IMR-90 (cell line): ENCODE measurements around the gene CRABP1. TPM values are rescaled to one million over a fixed set of nuclear protein-coding genes. Genes with fewer than 3 reads are reported as not detected.

Experiments
- ATAC-seq: fragments of 200-7000 bp; cut with Tn5 transposase; 2 replicates; pipeline ENCODE4 v1.9.1; 2020; ENCODE audit warnings: low read depth, mild to moderate bottlenecking, moderate library complexity
- BruUV-seq: library from RNA; stranded (reverse); fragments of 400-500 nt; replicated peaks from 2 replicates; lab custom pipeline; 2021; lab: Mats Ljungman, UMichigan
- CTCF ChIA-PET: fragments of 300-600 bp; formaldehyde crosslinking; extraction: SDS; loops from one replicate; lab custom pipeline; 2021; ENCODE audit warnings: antibody characterized with exemption; lab: Yijun Ruan, JAX
- POLR2A ChIA-PET: fragments of 300-600 bp; sonication (Branson Sonifier 250); formaldehyde crosslinking; loops from one replicate; lab custom pipeline; 2022; ENCODE audit warnings: antibody characterized with exemption; ENCODE audit not compliant: unreplicated experiment; lab: Charles Lee
- DNase-seq: peaks from one replicate; pipeline ENCODE4 v3.0.0; 2013
- H2AFZ ChIP-seq: replicated peaks from 2 replicates; pipeline ENCODE3; 2013; ENCODE audit warnings: low read length, mild to moderate bottlenecking; ENCODE audit not compliant: poor library complexity
- H2AK5ac ChIP-seq: 2 replicates; pipeline ENCODE4 v1.6.1; 2013; ENCODE audit warnings: low read depth, low read length, inconsistent platforms
- H2AK9ac ChIP-seq: replicated peaks from 2 replicates; pipeline ENCODE3; 2013; ENCODE audit warnings: mild to moderate bottlenecking, low read depth, low read length, moderate library complexity; ENCODE audit not compliant: poor library complexity
- H2BK120ac ChIP-seq: 2 replicates; pipeline ENCODE4 v1.6.1; 2013; ENCODE audit warnings: low read depth, low read length, inconsistent platforms
- H2BK15ac ChIP-seq: 3 replicates; pipeline ENCODE4 v1.6.1; 2013; ENCODE audit warnings: low read depth, low read length, inconsistent platforms
- H2BK20ac ChIP-seq: 2 replicates; pipeline ENCODE4 v1.6.1; 2013; ENCODE audit warnings: low read depth, mild to moderate bottlenecking, inconsistent platforms, low read length, moderate library complexity
- H2BK5ac ChIP-seq: 2 replicates; pipeline ENCODE4 v1.6.1; 2013; ENCODE audit warnings: mild to moderate bottlenecking, low read depth, low read length, inconsistent platforms; ENCODE audit not compliant: poor library complexity, severe bottlenecking
- H3K14ac ChIP-seq: replicated peaks from 2 replicates; pipeline ENCODE4 v1.6.1; 2013; ENCODE audit warnings: low read depth, low read length, inconsistent platforms
- H3K18ac ChIP-seq: 2 replicates; pipeline ENCODE4 v1.6.1; 2013; ENCODE audit warnings: low read depth, low read length, control low read depth
- H3K23ac ChIP-seq: 2 replicates; pipeline ENCODE4 v1.6.1; 2013; ENCODE audit warnings: low read depth, low read length, inconsistent platforms
- H3K27ac ChIP-seq: 2 replicates; pipeline ENCODE4 v1.5.1; 2013; ENCODE audit warnings: mild to moderate bottlenecking, control low read depth, low read length; ENCODE audit not compliant: insufficient read depth
- H3K27me3 ChIP-seq: 2 replicates; pipeline ENCODE4 v1.6.1; 2013; ENCODE audit warnings: low read length; ENCODE audit not compliant: control insufficient read depth, insufficient read depth
- H3K36me3 ChIP-seq: 2 replicates; pipeline ENCODE4 v1.6.1; 2013; ENCODE audit warnings: low read length, mixed read lengths; ENCODE audit not compliant: control insufficient read depth, insufficient read depth
- H3K4ac ChIP-seq: 2 replicates; pipeline ENCODE4 v1.6.1; 2013; ENCODE audit warnings: low read depth, low read length, inconsistent platforms
- H3K4me1 ChIP-seq: 2 replicates; pipeline ENCODE4 v1.6.1; 2013; ENCODE audit warnings: low read length, mixed read lengths; ENCODE audit not compliant: control insufficient read depth, insufficient read depth
- H3K4me2 ChIP-seq: 2 replicates; pipeline ENCODE4 v1.6.1; 2013; ENCODE audit warnings: low read depth, mild to moderate bottlenecking, control low read depth, low read length, moderate library complexity
- H3K4me3 ChIP-seq: 2 replicates; pipeline ENCODE4 v1.5.1; 2013; ENCODE audit warnings: low read depth, mild to moderate bottlenecking, control low read depth, low read length, moderate library complexity; ENCODE audit not compliant: insufficient read depth
- H3K56ac ChIP-seq: 2 replicates; pipeline ENCODE4 v1.6.1; 2013; ENCODE audit warnings: low read length, inconsistent platforms; ENCODE audit not compliant: insufficient read depth; ENCODE audit errors: extremely low read depth
- H3K79me1 ChIP-seq, 2 experiments: 2 replicates each; pipeline ENCODE4 v1.6.1; 2013; ENCODE audit warnings: low read length in 2 of 2, inconsistent platforms in 1 of 2, low read depth in 1 of 2
- H3K9ac ChIP-seq: 2 replicates; pipeline ENCODE4 v1.6.1; 2013; ENCODE audit warnings: low read depth, low read length, control low read depth
- H3K9me1 ChIP-seq: 2 replicates; pipeline ENCODE4 v1.6.1; 2013; ENCODE audit warnings: low read length, inconsistent platforms; ENCODE audit not compliant: insufficient read depth
- H3K9me3 ChIP-seq: 2 replicates; pipeline ENCODE4 v1.6.1; 2013; ENCODE audit warnings: low read length; ENCODE audit not compliant: control insufficient read depth, insufficient read depth
- H4K20me1 ChIP-seq: 2 replicates; pipeline ENCODE4 v1.6.1; 2013; ENCODE audit warnings: low read length, inconsistent platforms; ENCODE audit not compliant: insufficient read depth
- H4K5ac ChIP-seq: 2 replicates; pipeline ENCODE4 v1.6.1; 2013; ENCODE audit warnings: mild to moderate bottlenecking, low read depth, low read length, control low read depth
- H4K8ac ChIP-seq, 2 experiments: 2 replicates each; pipeline ENCODE4 v1.6.1; 2013; ENCODE audit warnings: low read depth in 2 of 2, low read length in 2 of 2, control low read depth in 1 of 2, inconsistent platforms in 1 of 2
- H4K91ac ChIP-seq: 2 replicates; pipeline ENCODE4 v1.6.1; 2013; ENCODE audit warnings: low read depth, low read length, inconsistent platforms; ENCODE audit not compliant: insufficient read depth
- CEBPB ChIP-seq: IDR thresholded peaks from 2 replicates; pipeline ENCODE4 v1.6.1; 2012; ENCODE audit warnings: low read depth, low read length, improper control_type of control experiment
- CHD1 ChIP-seq: IDR thresholded peaks from 2 replicates; pipeline ENCODE4 v1.6.1; 2012; ENCODE audit warnings: low read depth, low read length, improper control_type of control experiment
- FOS ChIP-seq: fragments of 150-350 bp; IDR thresholded peaks from 2 replicates; pipeline ENCODE4 v1.6.1; 2016; ENCODE audit warnings: low read depth, low read length
- WGBS, 2 experiments: methylation state at CpG; one replicate each; pipeline versions ENCODE4 v1.1.5 to v1.1.7; 2013; ENCODE audit warnings: missing lambda C conversion rate in 2 of 2; ENCODE audit not compliant: insufficient read length in 1 of 2; ENCODE audit errors: extremely low coverage in 2 of 2; 5-methylcytosine and 5-hydroxymethylcytosine counted together
- dilution Hi-C: fragments of 300-500 bp; cut with HindIII; formaldehyde crosslinking; loops from one replicate; pipeline ENCODE4 v1.14.3; 2018; ENCODE audit warnings: low sequenced_read_pairs; ENCODE audit not compliant: unreplicated experiment
- in situ Hi-C: fragments of 300-500 bp; cut with MboI; formaldehyde crosslinking; loops from 3 replicates; pipeline ENCODE4 v1.14.3; 2019; ENCODE audit warnings: low sequenced_read_pairs, inconsistent platforms, mixed read lengths
- intact Hi-C: fragments of 100-400 bp; cut with micrococcal nuclease; formaldehyde crosslinking; loops from 2 replicates; pipeline ENCODE4 v1.10.0; 2022
- polyA plus RNA-seq, 3 experiments: library from polyadenylated mRNA; depleted of rRNA; stranded (reverse); fragments of >200 nt; gene quantifications; 2 replicates each; pipeline ENCODE4 v1.2.3, GENCODE V29; 2012; ENCODE audit warnings: low replicate concordance in 1 of 3
- total RNA-seq: library from RNA; depleted of rRNA; stranded (reverse); fragments of >200 nt; gene quantifications from 2 replicates; pipeline ENCODE4 v1.2.3, GENCODE V29; 2012

CRABP1 gene
- total and polyA plus RNA-seq, 2 of the 4 experiments (the other 2 are of a cell fraction): not detected

DNA sequence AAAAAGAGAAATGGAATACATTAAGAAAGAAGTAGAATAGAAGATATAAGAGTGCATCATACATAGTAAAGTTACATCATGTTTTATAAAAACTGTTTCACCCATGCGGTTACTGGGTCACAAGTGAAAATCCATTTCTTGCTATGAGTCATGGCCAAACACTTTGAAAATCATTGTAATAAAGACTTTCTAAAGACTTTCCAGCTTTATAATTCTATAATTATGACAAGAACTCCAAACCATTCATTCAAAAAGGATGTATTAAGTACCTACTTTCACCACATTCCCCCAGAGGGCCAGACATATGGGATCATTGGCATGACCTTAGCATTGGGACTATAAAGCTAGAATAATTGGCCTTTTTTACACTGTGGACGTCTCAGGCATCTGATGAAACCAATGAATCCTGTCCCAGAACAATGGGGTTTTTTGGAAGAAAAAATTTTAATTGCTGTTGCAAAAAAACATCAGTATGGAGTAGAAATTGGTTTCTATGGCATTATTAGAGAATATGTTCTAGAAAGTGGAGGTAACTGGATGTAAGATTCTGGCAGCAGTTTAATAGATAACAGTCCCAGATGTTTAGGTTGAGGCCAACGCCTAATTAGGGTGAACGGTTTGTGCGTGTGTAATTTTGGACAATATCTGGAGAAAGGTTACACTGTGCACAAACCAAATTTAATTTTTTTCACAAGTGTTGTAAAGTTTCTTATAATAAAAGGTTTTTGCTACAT lies 37.4 kb upstream of the CRABP1 start:
- Histone ChIP-seq H3K27ac (no peak overlapping the region), H3K9me3 (no peaks in the 10 kb centered on the region), H3K4ac (no peak overlapping the region), H4K91ac (no peak overlapping the region), H3K27me3 (no peaks in the 10 kb centered on the region), H2BK5ac (no peak overlapping the region), H4K8ac (no peak overlapping the region), H4K5ac (no peak overlapping the region), H2AFZ (no peak overlapping the region), H2BK120ac (no peak overlapping the region), H3K9ac (no peak overlapping the region), H3K18ac (no peak overlapping the region), H3K79me1 (peaks cover 13 to 21% of the 10 kb centered on the region in 2 experiments), H3K36me3 (no peaks in the 10 kb centered on the region), H3K4me1 (peaks cover 6% of the 10 kb centered on the region), H3K23ac (no peak overlapping the region), H3K9me1 (peaks cover 4% of the 10 kb centered on the region; the same call in 1 of the 2 replicates), H3K4me2 (no peak overlapping the region), H3K14ac (no peak overlapping the region), H3K56ac (no peak overlapping the region), H2BK15ac (no peak overlapping the region), H4K20me1 (no peaks in the 10 kb centered on the region), H3K4me3 (no peak overlapping the region), H2AK9ac (no peak overlapping the region), H2BK20ac (no peak overlapping the region), H2AK5ac (no peak overlapping the region)
- ATAC-seq (no peak), DNase-seq (peak; percentile 85)
- WGBS, 2 experiments: 20% methylated on average over 1 of the region's 5 CpGs; no CpG with 5 or more reads in 1 of the 2 experiments
- CTCF ChIA-PET: no interaction called here
- POLR2A ChIA-PET: no interaction called here
- intact Hi-C loops: no loop called here
- dilution Hi-C loops: no loop called here
- TF ChIP-seq CHD1 (no peak), CEBPB (peak; percentile 62; the same call in 1 of the 2 replicates), FOS (0 out of 2 replicates have a peak, but pooled peaks have one; percentile 44)
- in situ Hi-C loops: no loop called here
- no TSS peak for BruUV-seq
